ENCODE data around the gene ZCCHC3.
"Not testable (repeated sequence)": the region's sequence is repeated elsewhere in the genome, so short reads cannot be mapped to it uniquely, and the experiment has no call there.

Gene ZCCHC3

GRCh38 chr20:313402-313801 lies 16.0 kb downstream of the ZCCHC3 start:
- no peak for DNase-seq

- no peak for DNase-seq
Measured at GRCh38 chr20:313948-314347, 16.6 kb downstream of the ZCCHC3 start.

GRCh38 chr20:316316-317068 lies 19.1 kb downstream of the ZCCHC3 start:
- DNase-seq: no peak

- DNase-seq: peak in 13 of 14 donors; percentile 39 to 85 (median 69)
Measured at GRCh38 chr20:324177-325044, 27.0 kb downstream of the ZCCHC3 start.

- peak; percentile 69 to 96 (median 90) for DNase-seq
Measured at GRCh38 chr20:325045-325888, 27.9 kb downstream of the ZCCHC3 start, which contains the start of gene SOX12. Gene SOX12, plus strand, starts transcription at chr20:325552. Its CDS starts 373 bp downstream, at chr20:325925.

- peak in 11 of 14 donors; percentile 41 to 81 (median 57) for DNase-seq
Measured at GRCh38 chr20:325889-326644, 28.7 kb downstream of the ZCCHC3 start.

GRCh38 chr20:326645-327185 lies 29.3 kb downstream of the ZCCHC3 start:
- peak in 5 of 14 donors; percentile 36 to 75 (median 46) for DNase-seq

GRCh38 chr20:327186-328026 lies 30.0 kb downstream of the ZCCHC3 start:
- peak; percentile 30 to 88 (median 76) for DNase-seq

- no peak for DNase-seq
Measured at GRCh38 chr20:328027-328974, 30.9 kb downstream of the ZCCHC3 start.

GRCh38 chr20:328975-329695 lies 31.8 kb downstream of the ZCCHC3 start:
- peak in 1 of 14 donors; percentile 26 for DNase-seq

- DNase-seq: no peak
Measured at GRCh38 chr20:329851-330232, 32.5 kb downstream of the ZCCHC3 start.

GRCh38 chr20:330233-331149 lies 33.1 kb downstream of the ZCCHC3 start:
- DNase-seq: peak in 11 of 14 donors; percentile 10 to 45 (median 35)

GRCh38 chr20:334578-334977 lies 37.2 kb downstream of the ZCCHC3 start:
- no peak for DNase-seq

GRCh38 chr20:336040-336439 lies 38.7 kb downstream of the ZCCHC3 start:
- DNase-seq: not testable (repeated sequence)

- no peak for DNase-seq
Measured at GRCh38 chr20:341682-342081, 44.3 kb downstream of the ZCCHC3 start.

- DNase-seq: no peak
Measured at GRCh38 chr20:343107-343506, 45.7 kb downstream of the ZCCHC3 start.

- DNase-seq: no peak
Measured at GRCh38 chr20:346033-346639, 48.8 kb downstream of the ZCCHC3 start.
